DMS79 (cell line): Measurements from ENCODE around the gene MYL9.
"Not testable (repeated sequence)": the region's sequence is repeated elsewhere in the genome, so short reads cannot be mapped to it uniquely, and the experiment has no call there.

Experiments
- DNase-seq: peaks from one replicate; lab custom pipeline; 2025; lab: John Stamatoyannopoulos, UW

Gene MYL9

GRCh38 chr20:36549942-36550789, 8.8 kb downstream of the MYL9 start:
- DNase-seq: no peak

GRCh38 chr20:36550790-36551299, 9.5 kb downstream of the MYL9 start:
- DNase-seq: no peak

GRCh38 chr20:36555248-36555647, 13.9 kb downstream of the MYL9 start:
- DNase-seq: no peak

GRCh38 chr20:36562724-36563123, 21.4 kb downstream of the MYL9 start:
- no peak for DNase-seq

GRCh38 chr20:36563374-36563773, 22.1 kb downstream of the MYL9 start:
- no peak for DNase-seq

- not testable (repeated sequence) for DNase-seq
Measured at GRCh38 chr20:36564078-36564725, 22.9 kb downstream of the MYL9 start.

- DNase-seq: not testable (repeated sequence)
Measured at GRCh38 chr20:36564726-36565121, 23.4 kb downstream of the MYL9 start.

- DNase-seq: no peak
Measured at GRCh38 chr20:36565520-36565919, 24.2 kb downstream of the MYL9 start.

- no peak for DNase-seq
Measured at GRCh38 chr20:36569847-36570429, 28.6 kb downstream of the MYL9 start.

GRCh38 chr20:36571564-36572504, 30.5 kb downstream of the MYL9 start:
- DNase-seq: no peak

GRCh38 chr20:36572701-36573102, 31.4 kb downstream of the MYL9 start:
- no peak for DNase-seq

- DNase-seq: no peak
Measured at GRCh38 chr20:36573103-36573797, 31.9 kb downstream of the MYL9 start, which contains the start of gene TGIF2. TGIF2 (plus strand) TSS chr20:36573597; CDS start chr20:36578775, 5,178 bp downstream.

- no peak for DNase-seq
Measured at GRCh38 chr20:36573798-36574365, 32.6 kb downstream of the MYL9 start.

GRCh38 chr20:36574366-36575135, 33.2 kb downstream of the MYL9 start:
- no peak for DNase-seq

- DNase-seq: no peak
Measured at GRCh38 chr20:36576081-36576445, 34.7 kb downstream of the MYL9 start.

- no peak for DNase-seq
Measured at GRCh38 chr20:36578356-36579041, 37.2 kb downstream of the MYL9 start.

GRCh38 chr20:36579996-36580545, 38.8 kb downstream of the MYL9 start:
- no peak for DNase-seq

GRCh38 chr20:36582322-36582721, 41.0 kb downstream of the MYL9 start:
- DNase-seq: no peak

GRCh38 chr20:36582821-36583220, 41.5 kb downstream of the MYL9 start:
- no peak for DNase-seq
